GM12875 (cell line): ENCODE measurements around the gene UBE2F.

Source experiments
- H3K4me3 ChIP-seq: one replicate; pipeline ENCODE4 v1.5.1; 2011; ENCODE audit warnings: low read depth, low read length, control low read depth
- CTCF ChIP-seq: IDR thresholded peaks from 2 replicates; pipeline ENCODE4 v1.5.1; 2011; ENCODE audit warnings: low read depth, mild to moderate bottlenecking, control low read depth, inconsistent platforms, low read length, moderate library complexity, borderline replicate concordance; ENCODE audit not compliant: insufficient read depth

The UBE2F gene

GRCh38 chr2:238016526-238016925, 49.7 kb downstream of the UBE2F start:
- H3K4me3 ChIP-seq = no peak overlapping the region
- TF ChIP-seq CTCF = no peak

- H3K4me3 ChIP-seq = no peak overlapping the region
- no peak for TF ChIP-seq CTCF
Measured at GRCh38 chr2:238019962-238020361, 53.1 kb downstream of the UBE2F start.

DNA sequence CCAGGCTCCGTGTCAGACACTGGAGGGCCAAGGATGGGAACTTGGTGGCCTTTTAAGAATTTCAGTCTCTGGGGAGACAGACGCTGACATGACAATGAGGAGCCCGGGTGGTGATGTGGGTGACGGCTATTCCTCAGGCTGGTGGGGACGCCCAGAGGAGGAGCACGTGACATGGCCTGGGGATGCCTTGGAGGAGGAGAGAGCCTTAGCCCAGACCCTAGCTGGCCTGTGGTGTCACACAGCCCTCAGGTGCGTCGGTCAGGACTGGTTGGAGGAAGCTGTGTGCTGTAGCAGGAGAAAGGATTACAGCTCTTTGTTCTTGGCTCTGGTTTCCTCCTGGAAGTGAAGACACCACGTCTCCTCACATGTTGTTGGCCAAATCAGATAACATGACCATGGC, 54.0 kb downstream of the UBE2F start:
- H3K4me3 ChIP-seq = no peak overlapping the region
- TF ChIP-seq CTCF = no peak

DNA sequence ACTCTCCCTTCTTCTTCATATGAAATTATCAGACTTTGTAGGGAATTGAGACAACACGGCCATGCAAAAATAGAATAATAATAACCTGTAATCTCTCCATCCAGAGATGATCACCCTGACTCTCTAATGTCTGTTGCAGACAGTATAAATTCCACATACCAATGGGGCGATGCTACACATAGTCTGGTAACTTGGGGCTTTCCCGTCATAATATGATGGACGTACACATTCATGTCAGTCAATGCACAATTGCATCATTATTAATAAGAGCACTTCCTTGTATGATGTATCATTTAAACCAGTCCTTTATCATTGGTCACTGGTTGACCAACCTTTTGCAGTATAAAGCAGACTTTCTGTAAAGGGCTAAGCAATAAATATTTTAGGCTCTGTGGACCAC, 54.5 kb downstream of the UBE2F start:
- no peak for TF ChIP-seq CTCF
- H3K4me3 ChIP-seq = no peak overlapping the region

GRCh38 chr2:238022594-238023157, 55.9 kb downstream of the UBE2F start:
- no peak for TF ChIP-seq CTCF
- no peak overlapping the region for H3K4me3 ChIP-seq

DNA sequence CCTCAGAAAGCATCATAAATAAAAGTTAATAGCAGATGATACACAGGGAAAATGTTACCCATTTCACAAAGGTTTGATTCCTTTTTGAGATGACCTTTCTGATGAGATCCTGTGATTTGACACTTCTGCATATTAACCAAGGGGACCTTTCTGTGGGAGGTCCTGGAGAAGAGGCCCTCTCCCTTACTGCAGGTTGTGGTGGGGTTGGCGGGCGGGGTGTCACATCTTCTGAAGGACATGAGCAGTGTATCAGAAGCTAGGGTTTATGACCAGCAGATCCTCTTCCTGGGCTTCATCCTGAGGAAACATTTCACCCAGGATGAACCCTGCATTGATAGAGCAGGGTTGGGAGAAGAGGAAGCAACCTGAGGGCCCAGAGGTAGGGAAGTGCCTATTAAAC, 56.8 kb downstream of the UBE2F start:
- no peak for TF ChIP-seq CTCF
- H3K4me3 ChIP-seq = no peak overlapping the region

DNA sequence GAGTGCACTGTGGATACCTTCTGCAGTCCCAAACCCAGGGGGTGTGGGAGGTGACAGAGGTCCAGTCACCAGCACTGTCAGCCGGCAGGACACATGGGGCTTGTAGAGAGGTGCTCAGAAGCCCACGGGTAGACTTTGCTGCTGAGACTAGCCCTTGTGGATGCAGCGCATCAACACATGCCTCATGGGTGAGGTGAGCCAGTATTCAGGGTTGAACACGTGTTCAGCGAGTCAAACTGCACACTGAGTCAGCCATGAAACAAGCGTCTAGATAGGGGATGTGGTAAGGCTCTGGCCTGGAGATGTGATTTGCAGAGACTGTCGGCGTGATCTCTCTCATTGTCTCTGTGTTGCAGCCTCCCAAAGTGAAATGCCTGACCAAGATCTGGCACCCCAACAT, 58.2 kb downstream of the UBE2F start:
- no peak overlapping the region for H3K4me3 ChIP-seq
- no peak for TF ChIP-seq CTCF
